ENCODE data around the gene PDE2A.

The PDE2A gene

GRCh38 chr11:72614381-72614780, 59.8 kb downstream of the PDE2A start:
- TF ChIP-seq POLR2A (IDR thresholded peaks at IDR 0.05; ENCODE audit: low read depth, low read length) = no peak
- no peak for TF ChIP-seq POLR2AphosphoS5 (IDR thresholded peaks at IDR 0.05; ENCODE audit: low read depth, low read length)
- no peak for TF ChIP-seq POU2F2 (IDR thresholded peaks at IDR 0.05; ENCODE audit: low read depth, low read length)
- no peak for TF ChIP-seq SPI1 (IDR thresholded peaks at IDR 0.05; ENCODE audit: low read depth, low read length)
- TF ChIP-seq TAF1 (IDR thresholded peaks at IDR 0.05; ENCODE audit: low read depth, low read length) = no peak
- no peak for TF ChIP-seq PAX5 (IDR thresholded peaks at IDR 0.05; ENCODE audit: insufficient read depth, low read length, severe bottlenecking)
- FAIRE-seq (no peak), DNase-seq (ENCODE audit: insufficient read length, low spot score) (no peak)

- peak; percentile 94 for FAIRE-seq
- TF ChIP-seq SPI1 (IDR thresholded peaks at IDR 0.05; ENCODE audit: low read depth, low read length) (peak; percentile 90), POLR2A (IDR thresholded peaks at IDR 0.05; ENCODE audit: low read depth, low read length) (no peak)
- DNase-seq (ENCODE audit: insufficient read length, low spot score) = peak; percentile 76
Measured at GRCh38 chr11:72613977-72614376, 60.2 kb downstream of the PDE2A start.

GRCh38 chr11:72613450-72613849, 60.8 kb downstream of the PDE2A start:
- no peak for TF ChIP-seq PAX5 (IDR thresholded peaks at IDR 0.05; ENCODE audit: insufficient read depth, low read length, severe bottlenecking)
- no peak for TF ChIP-seq POU2F2 (IDR thresholded peaks at IDR 0.05; ENCODE audit: low read depth, low read length)
- TF ChIP-seq SPI1 (IDR thresholded peaks at IDR 0.05; ENCODE audit: low read depth, low read length) = no peak
- no peak for TF ChIP-seq POLR2A (IDR thresholded peaks at IDR 0.05; ENCODE audit: low read depth, low read length)
- no peak for TF ChIP-seq TAF1 (IDR thresholded peaks at IDR 0.05; ENCODE audit: low read depth, low read length)
- TF ChIP-seq POLR2AphosphoS5 (IDR thresholded peaks at IDR 0.05; ENCODE audit: low read depth, low read length) = no peak
- FAIRE-seq (no peak), DNase-seq (ENCODE audit: insufficient read length, low spot score) (no peak)

- DNase-seq (ENCODE audit: insufficient read length, low spot score) = no peak
- FAIRE-seq = no peak
Measured at GRCh38 chr11:72609476-72609875, 64.7 kb downstream of the PDE2A start.

GRCh38 chr11:72609045-72609444, 65.2 kb downstream of the PDE2A start:
- FAIRE-seq (no peak), DNase-seq (ENCODE audit: insufficient read length, low spot score) (no peak)
- TF ChIP-seq POLR2AphosphoS5 (IDR thresholded peaks at IDR 0.05; ENCODE audit: low read depth, low read length) (no peak), TAF1 (IDR thresholded peaks at IDR 0.05; ENCODE audit: low read depth, low read length) (no peak), POLR2A (IDR thresholded peaks at IDR 0.05; ENCODE audit: low read depth, low read length) (no peak), SPI1 (IDR thresholded peaks at IDR 0.05; ENCODE audit: low read depth, low read length) (no peak), POU2F2 (IDR thresholded peaks at IDR 0.05; ENCODE audit: low read depth, low read length) (no peak), PAX5 (IDR thresholded peaks at IDR 0.05; ENCODE audit: insufficient read depth, low read length, severe bottlenecking) (no peak)

More at GRCh38 chr11:72609476-72609875, 64.7 kb downstream of the PDE2A start:
- no peak for TF ChIP-seq SPI1 (IDR thresholded peaks at IDR 0.05; ENCODE audit: low read depth, low read length)
- no peak for TF ChIP-seq POLR2AphosphoS5 (IDR thresholded peaks at IDR 0.05; ENCODE audit: low read depth, low read length)
- no peak for TF ChIP-seq TAF1 (IDR thresholded peaks at IDR 0.05; ENCODE audit: low read depth, low read length)
- no peak for TF ChIP-seq PAX5 (IDR thresholded peaks at IDR 0.05; ENCODE audit: insufficient read depth, low read length, severe bottlenecking)
- TF ChIP-seq POU2F2 (IDR thresholded peaks at IDR 0.05; ENCODE audit: low read depth, low read length) = no peak
- TF ChIP-seq POLR2A (IDR thresholded peaks at IDR 0.05; ENCODE audit: low read depth, low read length) = no peak

- no peak for DNase-seq (ENCODE audit: insufficient read length, low spot score)
- no peak for TF ChIP-seq PAX5 (IDR thresholded peaks at IDR 0.05; ENCODE audit: insufficient read depth, low read length, severe bottlenecking)
- TF ChIP-seq SPI1 (IDR thresholded peaks at IDR 0.05; ENCODE audit: low read depth, low read length) = no peak
- no peak for TF ChIP-seq POLR2A (IDR thresholded peaks at IDR 0.05; ENCODE audit: low read depth, low read length)
- no peak for TF ChIP-seq TAF1 (IDR thresholded peaks at IDR 0.05; ENCODE audit: low read depth, low read length)
- TF ChIP-seq POLR2AphosphoS5 (IDR thresholded peaks at IDR 0.05; ENCODE audit: low read depth, low read length) = no peak
- no peak for TF ChIP-seq POU2F2 (IDR thresholded peaks at IDR 0.05; ENCODE audit: low read depth, low read length)
- no peak for FAIRE-seq
Measured at GRCh38 chr11:72607496-72607895, 66.7 kb downstream of the PDE2A start.

- DNase-seq (ENCODE audit: insufficient read length, low spot score) (no peak), FAIRE-seq (no peak)
- TF ChIP-seq POLR2AphosphoS5 (IDR thresholded peaks at IDR 0.05; ENCODE audit: low read depth, low read length) (no peak), SPI1 (IDR thresholded peaks at IDR 0.05; ENCODE audit: low read depth, low read length) (no peak), PAX5 (IDR thresholded peaks at IDR 0.05; ENCODE audit: insufficient read depth, low read length, severe bottlenecking) (no peak), POLR2A (IDR thresholded peaks at IDR 0.05; ENCODE audit: low read depth, low read length) (no peak), POU2F2 (IDR thresholded peaks at IDR 0.05; ENCODE audit: low read depth, low read length) (no peak), TAF1 (IDR thresholded peaks at IDR 0.05; ENCODE audit: low read depth, low read length) (no peak)
Measured at GRCh38 chr11:72606748-72607468, 67.3 kb downstream of the PDE2A start.

GRCh38 chr11:72605973-72606747, 68.1 kb downstream of the PDE2A start:
- FAIRE-seq (no peak), DNase-seq (ENCODE audit: insufficient read length, low spot score) (no peak)
- TF ChIP-seq POLR2AphosphoS5 (IDR thresholded peaks at IDR 0.05; ENCODE audit: low read depth, low read length) (no peak), PAX5 (IDR thresholded peaks at IDR 0.05; ENCODE audit: insufficient read depth, low read length, severe bottlenecking) (no peak), POU2F2 (IDR thresholded peaks at IDR 0.05; ENCODE audit: low read depth, low read length) (no peak), SPI1 (IDR thresholded peaks at IDR 0.05; ENCODE audit: low read depth, low read length) (no peak), TAF1 (IDR thresholded peaks at IDR 0.05; ENCODE audit: low read depth, low read length) (no peak), POLR2A (IDR thresholded peaks at IDR 0.05; ENCODE audit: low read depth, low read length) (no peak)

GRCh38 chr11:72604256-72604655, 70.0 kb downstream of the PDE2A start:
- no peak for FAIRE-seq
- DNase-seq (ENCODE audit: insufficient read length, low spot score) = no peak
- TF ChIP-seq SPI1 (IDR thresholded peaks at IDR 0.05; ENCODE audit: low read depth, low read length) (no peak; the same call in 1 of the 2 replicates), POU2F2 (IDR thresholded peaks at IDR 0.05; ENCODE audit: low read depth, low read length) (no peak), POLR2A (IDR thresholded peaks at IDR 0.05; ENCODE audit: low read depth, low read length) (no peak), PAX5 (IDR thresholded peaks at IDR 0.05; ENCODE audit: insufficient read depth, low read length, severe bottlenecking) (no peak), TAF1 (IDR thresholded peaks at IDR 0.05; ENCODE audit: low read depth, low read length) (no peak), POLR2AphosphoS5 (IDR thresholded peaks at IDR 0.05; ENCODE audit: low read depth, low read length) (no peak)
